Measurements from ENCODE around the gene AIM2. TPM values are rescaled to one million over a fixed set of nuclear protein-coding genes. Genes with fewer than 3 reads are reported as not detected.

Gene AIM2
- total RNA-seq, 4 donors from 2014 or later: 6.0 to 10.3 TPM; not detected in 2

GRCh38 chr1:159084867-159085266 lies 8.3 kb upstream of the AIM2 start:
- no peaks in the 10 kb centered on the region for H3K36me3 ChIP-seq
- intact Hi-C loops (cut with DNase I; ENCODE audit: low total_unique reads): no loop called here
- H3K4me1 ChIP-seq: no peaks in the 10 kb centered on the region
- WGBS, 2 donors (ENCODE audit: low coverage in 1 of 2): 81 to 95% methylated on average over 3 of the region's 3 CpGs
- H3K27me3 ChIP-seq: no peaks in the 10 kb centered on the region
- in situ Hi-C loops (cut with MboI; ENCODE audit: low pct_ligation_motif_present in 1 of 4, low pct_unique_long_range_greater_than_20kb in 1 of 4, low sequenced_read_pairs in 3 of 4): loop anchor here in 2 of 4 donors (25.0 kb wide), 2 partner anchors 573 to 873 kb away; no protein-coding TSS in a partner anchor
- H3K4me3 ChIP-seq: no peak overlapping the region
- H3K9me3 ChIP-seq: no peaks in the 10 kb centered on the region
- no peak for DNase-seq
- no peak for TF ChIP-seq POLR2A (IDR thresholded peaks at IDR 0.05)
- TF ChIP-seq CTCF (IDR thresholded peaks at IDR 0.05): no peak
- no peak for TF ChIP-seq EP300 (IDR thresholded peaks at IDR 0.05; ENCODE audit: low read depth)
- TF ChIP-seq POLR2AphosphoS5 (IDR thresholded peaks at IDR 0.05): no peak
- H3K27ac ChIP-seq: no peak overlapping the region

- no peak for TF ChIP-seq EP300 (IDR thresholded peaks at IDR 0.05; ENCODE audit: low read depth)
- TF ChIP-seq POLR2A (IDR thresholded peaks at IDR 0.05): no peak
- no peak for TF ChIP-seq POLR2AphosphoS5 (IDR thresholded peaks at IDR 0.05)
- TF ChIP-seq CTCF (IDR thresholded peaks at IDR 0.05): no peak
- 85 to 100% methylated on average over 1 to 3 of the region's 3 CpGs for WGBS, 2 donors (ENCODE audit: low coverage in 1 of 2)
- in situ Hi-C loops (cut with MboI; ENCODE audit: low pct_ligation_motif_present in 1 of 4, low pct_unique_long_range_greater_than_20kb in 1 of 4, low sequenced_read_pairs in 3 of 4): loop anchor here in 2 of 4 donors (25.0 kb wide), 2 partner anchors 572 to 872 kb away; no protein-coding TSS in a partner anchor
- H3K4me1 ChIP-seq: no peaks in the 10 kb centered on the region
- no peak for DNase-seq
- H3K36me3 ChIP-seq: no peaks in the 10 kb centered on the region
- no peak overlapping the region for H3K4me3 ChIP-seq
- H3K27ac ChIP-seq: no peak overlapping the region
- no peaks in the 10 kb centered on the region for H3K27me3 ChIP-seq
- intact Hi-C loops (cut with DNase I; ENCODE audit: low total_unique reads): no loop called here
- no peaks in the 10 kb centered on the region for H3K9me3 ChIP-seq
Observed at GRCh38 chr1:159084152-159084551, 7.6 kb upstream of the AIM2 start.

- H3K36me3 ChIP-seq: no peaks in the 10 kb centered on the region
- no peak for TF ChIP-seq CTCF (IDR thresholded peaks at IDR 0.05)
- no peak for TF ChIP-seq POLR2AphosphoS5 (IDR thresholded peaks at IDR 0.05)
- no peak for TF ChIP-seq EP300 (IDR thresholded peaks at IDR 0.05; ENCODE audit: low read depth)
- no peak for TF ChIP-seq POLR2A (IDR thresholded peaks at IDR 0.05)
- 92 to 100% methylated on average over 1 of the region's 1 CpG for WGBS, 2 donors (ENCODE audit: low coverage in 1 of 2)
- no peak overlapping the region for H3K4me3 ChIP-seq
- no peaks in the 10 kb centered on the region for H3K27me3 ChIP-seq
- H3K9me3 ChIP-seq: no peaks in the 10 kb centered on the region
- intact Hi-C loops (cut with DNase I; ENCODE audit: low total_unique reads): no loop called here
- H3K27ac ChIP-seq: no peak overlapping the region
- in situ Hi-C loops (cut with MboI; ENCODE audit: low pct_ligation_motif_present in 1 of 4, low pct_unique_long_range_greater_than_20kb in 1 of 4, low sequenced_read_pairs in 3 of 4): loop anchor here in 2 of 4 donors (25.0 kb wide), 2 partner anchors 571 to 871 kb away; no protein-coding TSS in a partner anchor
- H3K4me1 ChIP-seq: no peaks in the 10 kb centered on the region
- no peak for DNase-seq
Observed at GRCh38 chr1:159083013-159083412, 6.4 kb upstream of the AIM2 start.

- Histone ChIP-seq H3K36me3 (no peaks in the 10 kb centered on the region), H3K4me3 (no peak overlapping the region), H3K27ac (no peak overlapping the region), H3K9me3 (no peaks in the 10 kb centered on the region), H3K4me1 (no peaks in the 10 kb centered on the region), H3K27me3 (no peaks in the 10 kb centered on the region)
- DNase-seq: no peak
- TF ChIP-seq POLR2AphosphoS5 (IDR thresholded peaks at IDR 0.05): no peak
- TF ChIP-seq CTCF (IDR thresholded peaks at IDR 0.05): no peak
- TF ChIP-seq EP300 (IDR thresholded peaks at IDR 0.05; ENCODE audit: low read depth): no peak
- no peak for TF ChIP-seq POLR2A (IDR thresholded peaks at IDR 0.05)
- intact Hi-C loops (cut with DNase I; ENCODE audit: low total_unique reads) (no loop called here), in situ Hi-C loops (cut with MboI; ENCODE audit: low pct_ligation_motif_present in 1 of 4, low pct_unique_long_range_greater_than_20kb in 1 of 4, low sequenced_read_pairs in 3 of 4) (loop anchor here in 2 of 4 donors (25.0 kb wide), 2 partner anchors 569 to 869 kb away; no protein-coding TSS in a partner anchor)
- 61 to 100% methylated on average over 1 of the region's 1 CpG for WGBS, 2 donors (ENCODE audit: low coverage in 1 of 2)
Observed at GRCh38 chr1:159081626-159082025, 5.1 kb upstream of the AIM2 start.

Measured in transverse colon (tissue), 4 donors.